Transverse colon (tissue), 4 donors: ENCODE results near the gene HECTD1.

ENCODE experiments used
- EP300 ChIP-seq: sonication (generic); formaldehyde crosslinking; IDR thresholded peaks from one replicate; pipeline ENCODE4 v1.6.1; 2017; ENCODE audit warnings: antibody characterized with exemption, low read depth
- POLR2A ChIP-seq: fragments of 450-650 bp; IDR thresholded peaks from one replicate; pipeline ENCODE4 v1.6.1; 2016; ENCODE audit warnings: antibody characterized with exemption, mild to moderate bottlenecking, moderate library complexity
- POLR2AphosphoS5 ChIP-seq, 3 donors: sonication (generic); formaldehyde crosslinking; IDR thresholded peaks; one replicate each; pipeline ENCODE4 v1.6.1; 2016; ENCODE audit warnings: antibody characterized with exemption in 3 of 3
- TF ChIP-seq, protein P1 (sequence below), 5 experiments: fragments of 200-600 bp in 3 of 5; fragments of 450-650 bp in 2 of 5; sonication (generic) in 3 of 5; IDR thresholded peaks; 1 replicate in 2 of 5; 2 replicates in 3 of 5; pipeline ENCODE4 v1.5.1; 2016 to 2017; ENCODE audit warnings: antibody characterized with exemption in 5 of 5, inconsistent platforms in 3 of 5, mild to moderate bottlenecking in 2 of 5, moderate library complexity in 1 of 5

GRCh38 chr14:31209605-31210004 lies 2.0 kb upstream of the HECTD1 start:
- TF ChIP-seq POLR2AphosphoS5 (IDR thresholded peaks at IDR 0.05) (no peak), POLR2A (no peak), EP300 (no peak)
- TF ChIP-seq, protein P1, sequence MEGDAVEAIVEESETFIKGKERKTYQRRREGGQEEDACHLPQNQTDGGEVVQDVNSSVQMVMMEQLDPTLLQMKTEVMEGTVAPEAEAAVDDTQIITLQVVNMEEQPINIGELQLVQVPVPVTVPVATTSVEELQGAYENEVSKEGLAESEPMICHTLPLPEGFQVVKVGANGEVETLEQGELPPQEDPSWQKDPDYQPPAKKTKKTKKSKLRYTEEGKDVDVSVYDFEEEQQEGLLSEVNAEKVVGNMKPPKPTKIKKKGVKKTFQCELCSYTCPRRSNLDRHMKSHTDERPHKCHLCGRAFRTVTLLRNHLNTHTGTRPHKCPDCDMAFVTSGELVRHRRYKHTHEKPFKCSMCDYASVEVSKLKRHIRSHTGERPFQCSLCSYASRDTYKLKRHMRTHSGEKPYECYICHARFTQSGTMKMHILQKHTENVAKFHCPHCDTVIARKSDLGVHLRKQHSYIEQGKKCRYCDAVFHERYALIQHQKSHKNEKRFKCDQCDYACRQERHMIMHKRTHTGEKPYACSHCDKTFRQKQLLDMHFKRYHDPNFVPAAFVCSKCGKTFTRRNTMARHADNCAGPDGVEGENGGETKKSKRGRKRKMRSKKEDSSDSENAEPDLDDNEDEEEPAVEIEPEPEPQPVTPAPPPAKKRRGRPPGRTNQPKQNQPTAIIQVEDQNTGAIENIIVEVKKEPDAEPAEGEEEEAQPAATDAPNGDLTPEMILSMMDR (IDR thresholded peaks at IDR 0.05), result no peak
